OCI-LY3 (cell line): Measurements from ENCODE around the gene FAM131A.

ENCODE experiments used
- CTCF ChIP-seq: fragments of 200-600, 300-600 bp; sonication (generic); IDR thresholded peaks from 2 replicates; pipeline ENCODE4 v1.5.1; 2014; ENCODE audit warnings: antibody characterized with exemption, low read length, low read depth
- EZH2phosphoT487 ChIP-seq: fragments of 200-600 bp; shearing (Covaris generic); IDR thresholded peaks from 2 replicates; pipeline ENCODE4 v1.6.1; 2018; ENCODE audit warnings: antibody characterized with exemption, mixed run types, low read depth

GRCh38 chr3:184372296-184372821 lies 35.0 kb downstream of the FAM131A start:
- TF ChIP-seq CTCF = no peak
- no peak for TF ChIP-seq EZH2phosphoT487
